CD4-positive, alpha-beta T cell treated with Interleukin-17A for 4 hours (primary cell): ENCODE data around the gene TEDC1.
"Not testable (repeated sequence)": the region's sequence is repeated elsewhere in the genome, so short reads cannot be mapped to it uniquely, and the experiment has no call there.

Experiments
- DNase-seq: peaks from one replicate; pipeline ENCODE4 v3.0.0-alpha.2; 2020; ENCODE audit warnings: mixed read lengths

Gene TEDC1

GRCh38 chr14:105545676-105546075, 54.6 kb downstream of the TEDC1 start:
- DNase-seq: not testable (repeated sequence)

GRCh38 chr14:105546410-105546809, 55.4 kb downstream of the TEDC1 start:
- not testable (repeated sequence) for DNase-seq

- not testable (repeated sequence) for DNase-seq
These were observed 56.0 kb downstream of the TEDC1 start for GRCh38 chr14:105547072-105547471.

GRCh38 chr14:105547741-105548169, 56.7 kb downstream of the TEDC1 start:
- no peak for DNase-seq
